Measurements from ENCODE around the gene SELENON. TPM values are rescaled to one million over a fixed set of nuclear protein-coding genes. Genes with fewer than 3 reads are reported as not detected.
"Not testable (repeated sequence)": the region's sequence is repeated elsewhere in the genome, so short reads cannot be mapped to it uniquely, and the experiment has no call there.

SELENON gene
- polyA plus RNA-seq, 3 donors: 1.5 to 31.5 (median 3.5) TPM

GRCh38 chr1:25837262-25837875 lies 37.4 kb downstream of the SELENON start:
- H3K79me2 ChIP-seq (ENCODE audit: insufficient read depth, low read length): peaks cover 15% of the 10 kb centered on the region
- no peak overlapping the region for H3K4me3 ChIP-seq (replicated peaks in 1 of 3; ENCODE audit: low read depth in 2 of 3, low read length in 3 of 3)
- peaks cover 31 to 48% of the 10 kb centered on the region in 2 donors for H3K36me3 ChIP-seq (replicated peaks in 1 of 2; ENCODE audit: control insufficient read depth in 1 of 2, insufficient read depth in 2 of 2, low read length in 2 of 2)
- intact Hi-C loops (cut with micrococcal nuclease): no loop called here
- no peak overlapping the region for H2AFZ ChIP-seq (ENCODE audit: insufficient read depth, low read depth, low read length, poor library complexity, severe bottlenecking)
- H3K9me3 Mint-ChIP-seq: peaks cover 0 to 3% (median 0%) of the 10 kb centered on the region in 7 donors
- H3K27me3 ChIP-seq (ENCODE audit: control insufficient read depth in 2 of 2, insufficient read depth in 2 of 2, low read length in 2 of 2): no peaks in the 10 kb centered on the region
- H4K20me1 ChIP-seq (ENCODE audit: insufficient read depth, low read length): no peaks in the 10 kb centered on the region
- H3K36me3 Mint-ChIP-seq: peaks cover 45 to 46% of the 10 kb centered on the region in 2 donors
- no peak overlapping the region for H3K4me2 ChIP-seq (replicated peaks; ENCODE audit: extremely low read depth, low read length, poor library complexity, severe bottlenecking)
- no peaks in the 10 kb centered on the region for H3K4me1 Mint-ChIP-seq
- H3K27ac ChIP-seq (ENCODE audit: low read depth in 1 of 2, low read length in 2 of 2): no peak overlapping the region
- WGBS (ENCODE audit: insufficient coverage): no CpG with 5 or more reads among the region's 1 CpG
- TF ChIP-seq CTCF (IDR thresholded peaks at IDR 0.05): no peak
- no peaks in the 10 kb centered on the region for H3K4me1 ChIP-seq (ENCODE audit: control insufficient read depth in 1 of 2, insufficient read depth in 2 of 2, low read length in 2 of 2)
- H3K9me3 ChIP-seq (replicated peaks in 1 of 2; ENCODE audit: control insufficient read depth in 1 of 2, insufficient read depth in 1 of 2, low read length in 2 of 2): no peaks in the 10 kb centered on the region
- DNase-seq: no peak
- no peak overlapping the region for H3K4me3 Mint-ChIP-seq
- H3K27me3 Mint-ChIP-seq (ENCODE audit: low read depth in 3 of 3): no peaks in the 10 kb centered on the region
- H3K27ac Mint-ChIP-seq: no peak overlapping the region
- H3K9ac ChIP-seq (ENCODE audit: insufficient read depth, low read length, poor library complexity, severe bottlenecking): no peak overlapping the region

DNA sequence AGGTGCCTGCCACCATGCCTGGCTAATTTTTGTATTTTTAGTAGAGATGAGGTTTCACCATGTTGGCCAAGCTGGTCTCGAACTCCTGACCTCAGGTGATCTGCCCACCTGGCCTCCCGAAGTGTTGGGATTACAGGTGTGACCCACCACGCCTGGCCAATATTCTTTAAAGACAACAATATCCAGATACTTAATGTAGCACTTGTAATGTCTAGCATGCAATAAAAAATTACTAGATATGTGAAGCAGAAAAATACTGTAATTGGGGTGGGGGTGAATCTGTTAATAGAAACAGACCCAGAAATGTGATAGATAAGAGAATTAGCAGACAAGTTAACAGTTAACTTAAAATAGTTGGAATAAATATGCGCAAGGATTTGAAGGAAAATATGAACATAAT lies 39.8 kb downstream of the SELENON start:
- DNase-seq; intact Hi-C loops (cut with micrococcal nuclease); H3K4me3 Mint-ChIP-seq; H3K9ac ChIP-seq (ENCODE audit: insufficient read depth, low read length, poor library complexity, severe bottlenecking); H4K20me1 ChIP-seq (ENCODE audit: insufficient read depth, low read length); H3K27me3 Mint-ChIP-seq (ENCODE audit: low read depth in 3 of 3); H3K27ac Mint-ChIP-seq; H3K9me3 ChIP-seq (replicated peaks in 1 of 2; ENCODE audit: control insufficient read depth in 1 of 2, insufficient read depth in 1 of 2, low read length in 2 of 2); H3K4me3 ChIP-seq (replicated peaks in 1 of 3; ENCODE audit: low read depth in 2 of 3, low read length in 3 of 3); H3K27me3 ChIP-seq (ENCODE audit: control insufficient read depth in 2 of 2, insufficient read depth in 2 of 2, low read length in 2 of 2); H3K9me3 Mint-ChIP-seq; H3K27ac ChIP-seq (ENCODE audit: low read depth in 1 of 2, low read length in 2 of 2); H3K4me2 ChIP-seq (replicated peaks; ENCODE audit: extremely low read depth, low read length, poor library complexity, severe bottlenecking); H2AFZ ChIP-seq (ENCODE audit: insufficient read depth, low read depth, low read length, poor library complexity, severe bottlenecking): not testable (repeated sequence)
- peaks cover 10% of the 10 kb centered on the region for H3K4me1 Mint-ChIP-seq
- WGBS (ENCODE audit: insufficient coverage): no CpG with 5 or more reads among the region's 4 CpGs
- Histone ChIP-seq H3K36me3 (replicated peaks in 1 of 2; ENCODE audit: control insufficient read depth in 1 of 2, insufficient read depth in 2 of 2, low read length in 2 of 2) (peaks cover 8 to 23% of the 10 kb centered on the region in 2 donors), H3K79me2 (ENCODE audit: insufficient read depth, low read length) (peaks cover 20% of the 10 kb centered on the region), H3K4me1 (ENCODE audit: control insufficient read depth in 1 of 2, insufficient read depth in 2 of 2, low read length in 2 of 2) (peaks cover 8 to 10% of the 10 kb centered on the region in 2 donors)
- H3K36me3 Mint-ChIP-seq: peaks cover 22 to 23% of the 10 kb centered on the region in 2 donors
